Central memory CD4-positive, alpha-beta T cell (primary cell): Measurements from ENCODE around the gene RYR1.

ENCODE experiments used
- DNase-seq: peaks from one replicate; pipeline ENCODE4 v3.0.0; 2022

Gene RYR1

DNA sequence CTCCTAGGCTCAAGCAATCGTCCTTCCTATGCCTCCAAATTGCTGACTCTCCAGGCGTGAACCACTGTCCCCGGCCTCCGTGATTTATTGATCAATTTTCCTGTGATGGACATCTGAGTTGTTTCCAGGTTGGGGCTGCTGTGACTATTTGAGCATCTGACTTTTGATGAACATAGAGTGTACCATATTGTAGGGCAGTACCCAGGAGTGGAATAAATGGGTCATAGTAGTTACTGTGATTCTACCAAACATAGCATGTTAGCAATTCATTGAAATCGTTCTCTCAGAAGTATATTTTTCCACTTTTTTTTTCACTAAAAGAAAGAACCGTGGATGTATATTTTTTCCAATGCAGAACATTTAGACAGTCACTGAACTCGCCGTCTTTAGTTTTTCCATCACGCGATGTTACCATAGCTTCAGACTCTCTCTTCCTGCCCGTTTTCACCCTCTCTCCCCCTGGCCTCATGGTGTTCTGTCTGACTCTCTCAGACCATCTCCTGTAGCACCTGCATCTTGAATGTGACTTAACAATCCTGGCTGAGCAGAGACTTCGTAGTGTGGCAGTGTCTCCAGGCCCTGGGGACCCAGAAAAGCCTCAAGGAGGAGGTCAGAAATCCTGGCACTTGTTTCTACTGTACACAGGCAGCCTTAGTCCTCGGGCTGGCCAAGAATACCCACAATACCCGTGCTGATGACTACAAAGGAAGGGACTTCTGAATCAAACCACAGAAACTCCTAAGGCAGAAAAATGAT, 4.3 kb upstream of the RYR1 start:
- DNase-seq, result no peak

DNA sequence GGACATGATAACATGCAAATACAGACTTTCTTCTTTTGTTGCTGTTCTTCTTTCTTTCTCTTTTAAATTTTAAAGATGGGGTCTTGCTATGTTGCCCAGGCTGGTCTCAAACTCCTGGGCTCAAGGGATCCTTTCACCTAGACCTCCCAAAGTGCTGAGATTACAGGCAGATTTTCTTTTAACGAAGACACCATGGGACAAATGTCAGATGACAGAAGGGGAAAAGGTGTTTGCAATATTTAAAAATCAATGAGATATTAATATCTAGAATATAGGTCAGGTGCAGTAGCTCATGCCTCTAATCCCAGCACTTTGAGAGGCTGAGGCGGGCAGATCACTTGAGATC, 3.7 kb upstream of the RYR1 start:
- DNase-seq, result no peak

DNA sequence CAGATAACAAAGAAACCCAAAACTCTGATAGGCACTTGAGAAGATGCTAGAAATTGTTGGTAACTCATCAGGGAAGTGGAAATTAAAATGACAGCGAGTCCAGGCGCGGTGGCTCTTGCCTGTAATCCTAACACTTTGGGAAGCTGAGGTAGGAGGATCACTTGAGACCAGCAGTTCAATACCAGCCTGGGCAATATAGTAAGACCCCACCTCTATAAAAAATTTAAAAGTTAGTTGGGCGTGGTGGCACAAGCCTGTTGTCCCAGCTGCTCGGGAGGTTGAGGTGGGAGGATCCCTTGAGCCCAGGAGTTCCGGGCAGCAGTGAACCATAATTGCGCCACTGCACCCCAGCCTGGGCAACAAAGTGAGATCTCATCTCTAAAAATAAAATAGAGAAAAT, 2.6 kb upstream of the RYR1 start:
- DNase-seq, result no peak

DNA sequence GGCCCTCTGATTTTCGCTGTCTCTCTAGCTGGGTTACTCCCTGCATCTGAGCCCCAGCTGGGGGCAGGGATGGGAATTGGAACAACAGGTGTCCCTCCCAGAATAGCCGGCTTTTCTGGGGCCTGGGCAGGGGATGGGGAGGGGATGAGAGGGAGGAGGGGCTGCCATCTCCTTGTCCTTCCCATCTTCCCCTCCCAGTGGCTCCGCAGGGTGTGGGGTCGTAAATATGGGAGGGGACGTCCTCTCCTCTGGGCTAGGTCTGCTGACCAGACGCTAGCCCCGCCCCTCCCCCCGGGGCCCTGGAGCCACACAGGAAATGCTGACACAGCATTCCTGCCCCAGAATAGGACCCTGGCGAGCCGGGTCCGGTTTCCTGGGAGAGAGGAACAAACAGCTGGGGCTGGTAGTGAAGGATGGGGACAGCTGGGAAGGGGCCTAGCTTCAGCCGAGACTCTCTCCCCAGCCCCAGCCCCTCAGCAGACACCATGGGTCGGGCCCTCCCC, 1.1 kb downstream of the RYR1 start:
- no peak for DNase-seq

- no peak for DNase-seq
These were observed 3.8 kb downstream of the RYR1 start for GRCh38 chr19:38437295-38437694.

DNA sequence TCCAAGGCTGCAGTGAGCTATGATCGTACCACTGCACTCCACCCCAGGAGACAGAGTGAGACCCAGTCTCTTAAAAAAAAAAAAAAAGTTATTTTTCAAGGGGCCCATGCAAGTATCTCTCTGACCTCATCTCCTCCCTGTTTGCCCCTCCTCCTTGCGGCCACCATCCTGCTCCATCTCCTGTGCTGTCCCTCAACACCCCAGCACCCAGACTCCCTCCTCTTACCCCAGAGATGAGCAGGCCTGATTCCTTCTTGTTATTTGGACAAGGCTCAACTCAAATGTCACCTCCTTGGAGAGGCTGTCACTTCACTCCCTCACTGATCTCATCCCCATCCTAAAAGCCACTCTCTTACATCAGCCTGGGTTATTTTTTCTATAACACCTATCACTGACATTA, 4.4 kb downstream of the RYR1 start:
- DNase-seq, result no peak

DNA sequence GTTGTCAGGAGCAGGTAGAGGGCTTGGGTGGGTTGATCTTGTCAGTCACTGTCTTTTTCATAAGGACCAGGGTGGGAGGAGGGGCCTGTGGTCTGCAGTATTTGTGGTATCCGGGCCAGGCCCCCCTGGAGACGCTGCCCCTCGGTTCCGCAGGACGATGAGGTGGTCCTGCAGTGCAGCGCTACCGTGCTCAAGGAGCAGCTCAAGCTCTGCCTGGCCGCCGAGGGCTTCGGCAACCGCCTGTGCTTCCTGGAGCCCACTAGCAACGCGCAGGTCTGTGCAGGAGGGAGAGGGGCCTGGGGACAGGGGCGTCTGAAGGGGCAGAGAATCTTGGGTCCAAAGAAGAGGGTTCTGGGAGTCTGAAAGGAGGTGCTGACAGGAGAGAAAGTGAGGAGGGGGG, 7.1 kb downstream of the RYR1 start:
- DNase-seq, result no peak

GRCh38 chr19:38441657-38442348, 8.3 kb downstream of the RYR1 start:
- no peak for DNase-seq

DNA sequence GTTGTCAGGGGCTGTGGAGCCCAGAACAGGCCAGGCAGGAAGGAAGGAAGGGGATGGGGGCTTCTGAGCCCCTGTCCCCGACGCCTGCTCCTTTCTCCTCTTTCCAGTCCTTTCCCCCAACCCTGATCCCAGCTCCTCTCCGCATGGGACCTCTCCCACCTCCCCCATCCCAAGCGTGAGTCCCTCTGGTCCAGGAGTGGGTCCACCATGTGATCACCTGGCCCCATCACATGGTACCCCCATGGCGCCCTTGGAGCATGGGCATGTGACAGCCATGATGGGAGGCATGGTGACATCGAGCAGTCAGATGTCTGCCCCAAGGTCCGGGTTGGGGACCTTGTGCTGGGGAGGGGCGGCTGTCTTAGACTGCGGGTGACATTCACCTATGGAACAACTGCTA, 9.2 kb downstream of the RYR1 start:
- DNase-seq, result no peak

DNA sequence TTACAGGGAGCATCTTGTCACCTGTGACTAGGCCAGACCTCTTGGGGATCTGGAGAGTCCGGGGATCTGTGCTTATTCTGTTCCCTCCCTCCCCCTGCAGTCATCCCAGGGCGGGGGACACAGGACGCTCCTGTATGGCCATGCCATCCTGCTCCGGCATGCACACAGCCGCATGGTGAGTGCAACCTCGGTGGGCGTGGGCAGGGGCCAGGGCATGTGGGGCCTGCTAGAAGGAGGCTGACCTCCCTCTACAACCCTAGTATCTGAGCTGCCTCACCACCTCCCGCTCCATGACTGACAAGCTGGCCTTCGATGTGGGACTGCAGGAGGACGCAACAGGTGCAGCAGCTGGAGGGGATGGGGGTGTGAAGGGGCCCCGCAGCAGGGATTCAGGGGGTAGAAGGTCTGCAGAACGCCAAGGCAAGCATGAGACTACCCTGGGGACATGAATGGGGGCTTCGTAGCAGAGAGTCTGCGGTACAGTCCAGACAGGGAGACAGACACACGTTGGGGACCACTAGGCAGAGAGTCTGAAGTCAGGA, 10.0 kb downstream of the RYR1 start:
- no peak for DNase-seq

GRCh38 chr19:38444026-38444425, 10.5 kb downstream of the RYR1 start:
- no peak for DNase-seq

GRCh38 chr19:38445362-38445761, 11.9 kb downstream of the RYR1 start:
- DNase-seq, result no peak

DNA sequence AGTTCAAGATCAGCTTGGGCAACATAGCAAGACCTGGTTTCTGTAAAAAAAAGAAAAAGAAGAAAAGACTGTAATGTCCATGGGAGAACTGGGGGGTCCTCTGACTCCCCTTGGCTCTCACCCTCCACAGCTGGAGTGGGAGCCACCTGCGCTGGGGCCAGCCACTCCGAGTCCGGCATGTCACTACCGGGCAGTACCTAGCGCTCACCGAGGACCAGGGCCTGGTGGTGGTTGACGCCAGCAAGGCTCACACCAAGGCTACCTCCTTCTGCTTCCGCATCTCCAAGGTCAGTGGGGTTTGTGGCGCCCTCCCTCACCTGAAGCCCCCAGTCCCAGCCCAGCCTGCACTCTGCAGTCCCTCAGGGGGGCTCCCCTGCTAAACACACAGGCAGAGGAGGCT, 14.7 kb downstream of the RYR1 start:
- DNase-seq, result no peak

- DNase-seq, result no peak
These were observed 16.0 kb downstream of the RYR1 start for GRCh38 chr19:38449518-38449917.

DNA sequence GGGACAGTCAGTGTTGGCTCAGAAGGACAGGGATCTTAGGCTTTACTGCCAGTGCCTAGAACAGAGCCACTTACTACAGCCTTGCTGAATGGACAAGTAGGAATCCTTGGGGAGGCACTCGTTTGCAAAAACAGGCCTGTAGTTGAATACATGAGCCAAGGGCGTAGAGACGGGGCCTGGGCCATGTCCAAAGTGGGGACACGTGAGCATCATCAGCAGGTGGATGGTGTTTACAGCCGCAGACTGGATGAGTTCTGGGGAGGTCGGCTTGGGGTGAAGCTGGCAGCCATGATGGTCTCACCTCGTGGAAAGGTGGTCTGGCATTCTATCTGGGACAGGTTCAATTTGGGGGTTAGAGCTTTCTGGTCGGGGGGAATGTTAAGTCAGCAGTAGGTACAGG, 17.5 kb downstream of the RYR1 start:
- DNase-seq, result no peak

GRCh38 chr19:38451629-38452028, 18.1 kb downstream of the RYR1 start:
- no peak for DNase-seq

- no peak for DNase-seq
These were observed 19.2 kb downstream of the RYR1 start for GRCh38 chr19:38452430-38453366.

- no peak for DNase-seq
These were observed 20.1 kb downstream of the RYR1 start for GRCh38 chr19:38453596-38453995.

DNA sequence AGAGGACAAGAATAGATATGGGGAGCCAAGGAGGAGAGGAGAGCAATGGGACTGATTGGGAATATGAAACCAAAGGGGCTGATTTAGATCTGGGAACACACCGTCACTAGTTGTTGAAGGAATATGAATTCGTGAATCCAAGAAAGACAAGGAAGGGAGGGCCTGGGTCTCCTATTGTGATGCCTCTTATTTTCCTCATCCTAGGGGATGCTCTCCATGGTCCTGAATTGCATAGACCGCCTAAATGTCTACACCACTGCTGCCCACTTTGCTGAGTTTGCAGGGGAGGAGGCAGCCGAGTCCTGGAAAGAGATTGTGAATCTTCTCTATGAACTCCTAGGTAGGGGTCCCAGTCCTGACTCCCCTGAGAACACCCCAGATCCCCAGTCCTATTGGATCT, 21.5 kb downstream of the RYR1 start:
- DNase-seq, result no peak

- DNase-seq, result no peak
These were observed 23.7 kb downstream of the RYR1 start for GRCh38 chr19:38457202-38457601.

- no peak for DNase-seq
These were observed 24.4 kb downstream of the RYR1 start for GRCh38 chr19:38457690-38458405.

DNA sequence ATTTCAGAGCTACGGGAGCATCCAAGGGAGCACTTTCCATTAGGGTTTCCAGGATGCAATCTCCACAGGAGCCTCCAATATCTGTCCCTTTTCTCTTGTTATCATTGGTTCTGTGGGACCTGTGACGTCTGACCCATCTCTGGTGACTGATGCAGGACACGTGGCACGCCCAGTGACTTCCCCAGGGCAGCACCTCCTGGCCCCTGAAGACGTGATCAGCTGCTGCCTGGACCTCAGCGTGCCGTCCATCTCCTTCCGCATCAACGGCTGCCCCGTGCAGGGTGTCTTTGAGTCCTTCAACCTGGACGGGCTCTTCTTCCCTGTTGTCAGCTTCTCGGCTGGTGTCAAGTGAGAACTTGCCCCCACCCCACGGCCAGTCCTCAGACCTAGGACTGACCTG, 25.5 kb downstream of the RYR1 start:
- no peak for DNase-seq

DNA sequence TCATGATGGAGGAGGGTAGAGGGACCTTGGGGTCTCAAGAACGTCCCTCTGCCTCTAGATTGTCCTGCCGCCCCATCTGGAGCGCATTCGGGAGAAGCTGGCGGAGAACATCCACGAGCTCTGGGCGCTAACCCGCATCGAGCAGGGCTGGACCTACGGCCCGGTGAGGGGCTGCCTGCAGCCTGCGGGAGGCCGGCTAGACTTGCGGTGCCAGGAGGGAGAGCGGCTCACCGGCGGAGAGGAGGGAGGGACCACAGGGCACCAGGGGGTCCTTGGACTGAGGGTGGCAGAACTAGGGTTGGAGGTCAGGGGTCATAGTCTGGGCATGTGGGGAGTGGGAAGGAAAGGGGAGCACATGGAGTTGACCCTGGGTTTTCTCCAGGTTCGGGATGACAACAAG, 29.9 kb downstream of the RYR1 start:
- no peak for DNase-seq
